Common myeloid progenitor, CD34-positive (primary cell): ENCODE data around the gene ZNF512B.

Experiments
- CTCF ChIA-PET: fragments of 350-600 bp; sonication (Branson Sonifier 250); formaldehyde crosslinking; loops from one replicate; lab custom pipeline; 2021; ENCODE audit warnings: antibody characterized with exemption; lab: Charles Lee
- POLR2A ChIA-PET: fragments of 350-600 bp; sonication (Branson Sonifier 250); formaldehyde crosslinking; loops from one replicate; lab custom pipeline; 2021; ENCODE audit warnings: antibody characterized with exemption; lab: Charles Lee
- DNase-seq, 3 donors: peaks; one replicate each; pipeline versions ENCODE4 v3.0.0 to v3.0.0-alpha.2; 2013
- H3K27ac ChIP-seq, 2 experiments: 1 replicate in 1 of 2; 2 replicates in 1 of 2; pipeline ENCODE4 v1.7.0; 2013; ENCODE audit warnings: inconsistent platforms in 2 of 2, low read length in 2 of 2, mild to moderate bottlenecking in 2 of 2, low read depth in 1 of 2, moderate library complexity in 1 of 2; ENCODE audit not compliant: severe bottlenecking in 2 of 2, insufficient read depth in 1 of 2, poor library complexity in 1 of 2
- H3K27me3 ChIP-seq, 5 experiments: replicated peaks in 2 of 5; 1 replicate in 3 of 5; 2 replicates in 2 of 5; pipeline versions ENCODE4 v1.6.1 to v1.7.0; 2013; ENCODE audit warnings: low read length in 4 of 5, mild to moderate bottlenecking in 2 of 5, moderate library complexity in 2 of 5, inconsistent platforms in 1 of 5; ENCODE audit not compliant: insufficient read depth in 5 of 5, control insufficient read depth in 4 of 5
- H3K36me3 ChIP-seq, 4 experiments: 1 replicate in 2 of 4; 2 replicates in 2 of 4; pipeline versions ENCODE4 v1.6.1 to v1.7.0; 2013; ENCODE audit warnings: low read length in 3 of 4, control low read depth in 1 of 4, mild to moderate bottlenecking in 1 of 4; ENCODE audit not compliant: control insufficient read depth in 4 of 4, insufficient read depth in 4 of 4
- H3K4me1 ChIP-seq, 4 experiments: 1 replicate in 3 of 4; 2 replicates in 1 of 4; pipeline versions ENCODE4 v1.6.1 to v1.7.1; 2013; ENCODE audit warnings: low read length in 3 of 4, mild to moderate bottlenecking in 3 of 4, control low read depth in 1 of 4, inconsistent platforms in 1 of 4, moderate library complexity in 1 of 4; ENCODE audit not compliant: control insufficient read depth in 4 of 4, insufficient read depth in 4 of 4; ENCODE audit errors: control extremely low read depth in 1 of 4
- H3K4me3 ChIP-seq, 7 experiments: 1 replicate in 4 of 7; 2 replicates in 3 of 7; pipeline versions ENCODE4 v1.5.1 to v1.7.0; 2013; ENCODE audit warnings: mild to moderate bottlenecking in 7 of 7, low read length in 6 of 7, moderate library complexity in 6 of 7, inconsistent platforms in 2 of 7, low read depth in 2 of 7, control low read depth in 1 of 7; ENCODE audit not compliant: insufficient read depth in 4 of 7, control insufficient read depth in 1 of 7; ENCODE audit errors: extremely low read depth in 1 of 7
- H3K9me3 ChIP-seq, 5 experiments: 1 replicate in 4 of 5; 2 replicates in 1 of 5; pipeline versions ENCODE4 v1.6.1 to v1.7.1; 2013; ENCODE audit warnings: low read length in 4 of 5, mild to moderate bottlenecking in 2 of 5, inconsistent platforms in 1 of 5, low read depth in 1 of 5, moderate library complexity in 1 of 5; ENCODE audit not compliant: control insufficient read depth in 4 of 5, insufficient read depth in 2 of 5; ENCODE audit errors: control extremely low read depth in 1 of 5
- WGBS: methylation state at CpG from one replicate; pipeline ENCODE4 v1.1.5; 2013; ENCODE audit not compliant: insufficient coverage; 5-methylcytosine and 5-hydroxymethylcytosine counted together

The ZNF512B gene

DNA sequence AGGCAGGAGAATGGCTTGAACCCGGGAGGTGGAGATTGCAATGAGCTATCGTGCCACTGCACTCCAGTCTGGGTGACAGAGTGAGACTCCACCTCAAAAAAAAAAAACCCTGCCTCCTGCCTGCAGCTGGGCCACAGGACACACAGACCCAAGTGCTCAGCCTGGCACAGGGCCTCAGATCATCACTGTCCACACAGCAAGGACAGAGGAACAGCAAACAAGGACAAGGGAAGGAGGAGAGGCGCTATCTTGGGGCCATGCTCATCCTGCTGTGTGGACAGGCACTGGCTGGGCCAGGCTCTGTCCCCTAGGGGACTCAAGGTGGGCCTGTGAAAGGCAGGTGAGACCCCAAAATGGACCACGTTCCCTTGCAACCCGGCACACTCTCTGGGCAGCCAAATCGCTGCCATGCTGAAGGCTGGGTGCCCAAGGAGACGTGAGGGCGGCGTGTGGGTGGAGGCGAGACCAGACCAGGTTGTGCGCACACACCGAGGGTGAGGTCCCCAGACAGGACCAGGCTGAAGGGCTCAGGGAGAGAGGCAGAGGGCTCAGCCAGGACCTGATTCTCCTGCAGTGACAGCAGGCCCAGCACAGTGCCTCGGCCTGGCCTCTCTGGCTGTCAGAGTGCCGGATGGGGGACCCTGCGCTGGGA is 22.6 kb downstream of the ZNF512B start:
- ChIA-PET CTCF (no interaction called here), POLR2A (interaction anchor here (0.6 kb wide), 1 partner anchor 31 kb away, joined by 4 read pairs; no protein-coding TSS in a partner anchor)
- no peak for DNase-seq
- Histone ChIP-seq H3K9me3 (no peaks in the 10 kb centered on the region), H3K27ac (no peak overlapping the region), H3K36me3 (peaks cover 0 to 57% (median 30%) of the 10 kb centered on the region in 4 experiments), H3K4me1 (peaks cover 0 to 39% (median 34%) of the 10 kb centered on the region in 4 experiments), H3K4me3 (no peak overlapping the region), H3K27me3 (no peaks in the 10 kb centered on the region)
- 96% methylated on average over 14 of the region's 15 CpGs for WGBS

DNA sequence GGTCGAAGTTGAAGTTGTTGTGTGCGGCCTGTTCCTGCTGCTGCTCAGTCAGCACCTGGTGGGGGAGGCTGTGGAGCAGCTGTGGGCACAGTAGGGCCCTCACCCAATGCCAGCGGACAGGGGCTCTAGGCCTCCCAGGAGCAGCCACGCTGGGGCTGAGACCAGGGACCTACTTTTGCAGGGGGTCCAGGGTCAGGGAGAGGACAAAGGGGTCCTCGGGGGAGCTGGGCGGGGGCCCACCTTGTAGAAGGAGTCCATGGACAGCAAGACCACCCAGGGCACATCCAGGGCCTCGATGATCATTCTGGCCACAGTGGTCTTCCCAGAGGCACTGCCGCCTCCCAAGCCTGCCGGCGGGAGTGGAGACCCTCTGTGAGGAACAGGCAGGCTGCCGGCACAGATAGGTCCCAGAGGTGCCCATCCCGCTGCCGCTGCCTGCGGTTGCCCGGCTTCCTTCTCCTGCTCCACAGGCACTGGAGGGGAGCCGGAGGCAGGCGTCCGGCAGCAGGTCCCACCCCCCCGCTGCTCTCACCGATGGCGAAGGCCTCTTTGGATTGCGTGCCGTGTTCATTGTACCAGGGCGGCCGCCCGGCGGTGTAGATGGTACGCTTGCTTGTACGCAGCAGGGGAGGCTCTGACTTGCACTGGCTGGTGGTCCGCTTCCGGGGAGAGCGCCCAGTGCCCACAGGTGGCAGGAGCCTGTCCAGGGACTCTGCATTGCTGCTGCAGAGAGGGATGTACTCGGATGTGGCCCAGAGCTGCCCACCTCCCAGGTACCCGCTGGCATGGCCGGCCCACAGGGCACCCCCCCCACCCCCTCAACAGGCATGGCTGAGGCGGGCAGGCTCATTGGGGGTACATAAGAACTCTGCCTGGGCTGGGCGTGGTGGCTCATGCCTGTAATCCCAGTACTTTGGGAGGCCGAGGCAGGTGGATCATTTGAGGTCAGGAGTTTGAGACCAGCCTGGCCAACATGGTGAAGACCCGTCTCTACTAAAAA is 23.5 kb downstream of the ZNF512B start:
- peaks cover 0 to 45% (median 39%) of the 10 kb centered on the region in 4 experiments for H3K4me1 ChIP-seq
- ChIA-PET CTCF (no interaction called here), POLR2A (interaction anchor here (0.6 kb wide), 1 partner anchor 31 kb away, joined by 4 read pairs; no protein-coding TSS in a partner anchor)
- DNase-seq = no peak
- WGBS = 94% methylated on average over 36 of the region's 39 CpGs
- no peaks in the 10 kb centered on the region for H3K9me3 ChIP-seq
- H3K27ac ChIP-seq = no peak overlapping the region
- H3K27me3 ChIP-seq = no peaks in the 10 kb centered on the region
- peaks cover 0 to 54% (median 29%) of the 10 kb centered on the region in 4 experiments for H3K36me3 ChIP-seq
- H3K4me3 ChIP-seq = no peak overlapping the region

GRCh38 chr20:63945031-63945658 is 24.6 kb downstream of the ZNF512B start:
- peaks cover 0 to 57% (median 38%) of the 10 kb centered on the region in 4 experiments for H3K36me3 ChIP-seq
- H3K9me3 ChIP-seq = no peaks in the 10 kb centered on the region
- H3K27ac ChIP-seq = no peak overlapping the region
- 96% methylated on average over 16 of the region's 17 CpGs for WGBS
- no peaks in the 10 kb centered on the region for H3K27me3 ChIP-seq
- ChIA-PET POLR2A (no interaction called here), CTCF (no interaction called here)
- no peak for DNase-seq
- H3K4me3 ChIP-seq = no peak overlapping the region
- H3K4me1 ChIP-seq = peaks cover 0 to 47% (median 42%) of the 10 kb centered on the region in 4 experiments

- WGBS = 97% methylated on average over 29 of the region's 35 CpGs
- peaks cover 0 to 60% (median 42%) of the 10 kb centered on the region in 4 experiments for H3K36me3 ChIP-seq
- H3K27ac ChIP-seq = no peak overlapping the region
- DNase-seq = no peak
- ChIA-PET CTCF (interaction anchor here (0.8 kb wide), 1 partner anchor 12 kb away, joined by 3 read pairs; the partner anchor contains the start of gene UCKL1), POLR2A (no interaction called here)
- H3K4me1 ChIP-seq = peaks cover 0 to 45% (median 36%) of the 10 kb centered on the region in 4 experiments
- H3K4me3 ChIP-seq = no peak overlapping the region
- H3K27me3 ChIP-seq = no peaks in the 10 kb centered on the region
- H3K9me3 ChIP-seq = no peaks in the 10 kb centered on the region
Observed at GRCh38 chr20:63944078-63944941, 25.4 kb downstream of the ZNF512B start.

DNA sequence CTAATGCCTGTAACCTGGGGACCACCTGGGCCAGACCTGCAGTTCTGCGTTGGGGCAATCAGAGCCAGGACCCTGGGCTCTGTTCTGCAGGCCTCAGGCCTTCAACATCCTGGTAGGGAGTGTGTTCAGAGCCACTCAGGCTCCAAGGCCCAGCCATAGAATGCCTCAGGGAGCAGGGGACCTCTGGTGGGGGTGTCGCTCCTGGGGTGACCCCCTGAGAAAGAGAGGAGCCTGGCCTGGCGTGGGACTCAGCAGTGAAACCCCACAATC is 26.0 kb downstream of the ZNF512B start:
- no peak for DNase-seq
- no peaks in the 10 kb centered on the region for H3K9me3 ChIP-seq
- ChIA-PET CTCF (interaction anchor here (0.8 to 1.0 kb wide), 2 partner anchors 12 to 286 kb away, joined by 3 read pairs; partner anchors contain the start of genes RTEL1 and UCKL1), POLR2A (no interaction called here)
- no peak overlapping the region for H3K4me3 ChIP-seq
- no peak overlapping the region for H3K27ac ChIP-seq
- H3K27me3 ChIP-seq = no peaks in the 10 kb centered on the region
- H3K4me1 ChIP-seq = peaks cover 0 to 45% (median 31%) of the 10 kb centered on the region in 4 experiments
- WGBS = 93% methylated on average over 3 of the region's 3 CpGs
- peaks cover 0 to 66% (median 44%) of the 10 kb centered on the region in 4 experiments for H3K36me3 ChIP-seq
